HUES6 (cell line): Measurements from ENCODE around the gene CALD1.

ENCODE experiments used
- H3K27ac ChIP-seq: 2 replicates; pipeline ENCODE4 v1.7.0; 2013; ENCODE audit warnings: low read depth, mild to moderate bottlenecking, low read length, inconsistent platforms
- H3K27me3 ChIP-seq: 2 replicates; pipeline ENCODE4 v1.6.1; 2013; ENCODE audit warnings: low read length; ENCODE audit not compliant: control insufficient read depth, insufficient read depth
- H3K36me3 ChIP-seq: 2 replicates; pipeline ENCODE4 v1.6.1; 2013; ENCODE audit warnings: low read length; ENCODE audit not compliant: control insufficient read depth, insufficient read depth
- H3K4me1 ChIP-seq: 2 replicates; pipeline ENCODE4 v1.6.1; 2013; ENCODE audit warnings: low read length; ENCODE audit not compliant: control insufficient read depth, insufficient read depth
- H3K4me3 ChIP-seq: 2 replicates; pipeline ENCODE4 v1.5.1; 2013; ENCODE audit warnings: low read depth, low read length
- H3K9ac ChIP-seq: one replicate; pipeline ENCODE4 v1.6.1; 2013; ENCODE audit warnings: mild to moderate bottlenecking, low read length
- H3K9me3 ChIP-seq: 2 replicates; pipeline ENCODE4 v1.6.1; 2013; ENCODE audit warnings: low read depth, low read length; ENCODE audit not compliant: control insufficient read depth, insufficient read depth

The CALD1 gene

GRCh38 chr7:134811765-134812164, 32.3 kb downstream of the CALD1 start:
- Histone ChIP-seq H3K27me3 (no peaks in the 10 kb centered on the region), H3K4me1 (0 out of 2 replicates have a peak, but pooled peaks cover 7% of the 10 kb centered on the region), H3K9ac (no peak overlapping the region), H3K27ac (no peak overlapping the region), H3K4me3 (no peak overlapping the region), H3K36me3 (peaks cover 41% of the 10 kb centered on the region), H3K9me3 (no peaks in the 10 kb centered on the region)

- no peaks in the 10 kb centered on the region for H3K4me1 ChIP-seq
- H3K9me3 ChIP-seq: no peaks in the 10 kb centered on the region
- no peaks in the 10 kb centered on the region for H3K27me3 ChIP-seq
- H3K4me3 ChIP-seq: no peak overlapping the region
- H3K9ac ChIP-seq: no peak overlapping the region
- H3K27ac ChIP-seq: no peak overlapping the region
- peaks cover 44% of the 10 kb centered on the region for H3K36me3 ChIP-seq
These were observed 34.4 kb downstream of the CALD1 start for GRCh38 chr7:134813663-134814396.

- Histone ChIP-seq H3K9ac (no peak overlapping the region), H3K4me3 (no peak overlapping the region), H3K9me3 (no peaks in the 10 kb centered on the region), H3K27me3 (no peaks in the 10 kb centered on the region), H3K4me1 (no peaks in the 10 kb centered on the region), H3K27ac (no peak overlapping the region), H3K36me3 (peaks cover 49% of the 10 kb centered on the region)
These were observed 35.4 kb downstream of the CALD1 start for GRCh38 chr7:134814730-134815364.

- Histone ChIP-seq H3K9ac (no peak overlapping the region), H3K9me3 (no peaks in the 10 kb centered on the region), H3K27ac (no peak overlapping the region), H3K4me1 (no peaks in the 10 kb centered on the region), H3K4me3 (no peak overlapping the region), H3K27me3 (no peaks in the 10 kb centered on the region), H3K36me3 (peaks cover 35% of the 10 kb centered on the region)
These were observed 39.3 kb downstream of the CALD1 start for GRCh38 chr7:134818613-134819345.

- H3K36me3 ChIP-seq: peaks cover 31% of the 10 kb centered on the region
- no peak overlapping the region for H3K27ac ChIP-seq
These were observed 40.0 kb downstream of the CALD1 start for GRCh38 chr7:134819401-134819800.

GRCh38 chr7:134820295-134820694, 40.9 kb downstream of the CALD1 start:
- no peak overlapping the region for H3K9ac ChIP-seq
- no peak overlapping the region for H3K27ac ChIP-seq
- no peak overlapping the region for H3K4me3 ChIP-seq
- no peaks in the 10 kb centered on the region for H3K27me3 ChIP-seq
- no peaks in the 10 kb centered on the region for H3K9me3 ChIP-seq
- H3K36me3 ChIP-seq: peaks cover 23% of the 10 kb centered on the region
- no peaks in the 10 kb centered on the region for H3K4me1 ChIP-seq

More at GRCh38 chr7:134819401-134819800, 40.0 kb downstream of the CALD1 start:
- Histone ChIP-seq H3K9me3 (no peaks in the 10 kb centered on the region), H3K27me3 (no peaks in the 10 kb centered on the region), H3K9ac (no peak overlapping the region), H3K4me1 (no peaks in the 10 kb centered on the region), H3K4me3 (no peak overlapping the region)

- Histone ChIP-seq H3K36me3 (peaks cover 22% of the 10 kb centered on the region), H3K4me3 (no peak overlapping the region), H3K27ac (no peak overlapping the region), H3K9ac (no peak overlapping the region), H3K27me3 (no peaks in the 10 kb centered on the region), H3K9me3 (no peaks in the 10 kb centered on the region), H3K4me1 (no peaks in the 10 kb centered on the region)
These were observed 41.3 kb downstream of the CALD1 start for GRCh38 chr7:134820778-134821177.

GRCh38 chr7:134823400-134823799, 44.0 kb downstream of the CALD1 start:
- no peaks in the 10 kb centered on the region for H3K9me3 ChIP-seq
- H3K4me1 ChIP-seq: no peaks in the 10 kb centered on the region
- peaks cover 15% of the 10 kb centered on the region for H3K36me3 ChIP-seq
- no peak overlapping the region for H3K27ac ChIP-seq
- H3K4me3 ChIP-seq: no peak overlapping the region
- H3K9ac ChIP-seq: no peak overlapping the region
- H3K27me3 ChIP-seq: no peaks in the 10 kb centered on the region

- no peak overlapping the region for H3K9ac ChIP-seq
- no peaks in the 10 kb centered on the region for H3K4me1 ChIP-seq
- H3K27me3 ChIP-seq: no peaks in the 10 kb centered on the region
- H3K36me3 ChIP-seq: no peaks in the 10 kb centered on the region
- no peak overlapping the region for H3K27ac ChIP-seq
- H3K4me3 ChIP-seq: no peak overlapping the region
- no peaks in the 10 kb centered on the region for H3K9me3 ChIP-seq
These were observed 46.2 kb downstream of the CALD1 start for GRCh38 chr7:134825666-134826065.

- no peak overlapping the region for H3K4me3 ChIP-seq
- no peaks in the 10 kb centered on the region for H3K27me3 ChIP-seq
- no peaks in the 10 kb centered on the region for H3K36me3 ChIP-seq
- H3K9ac ChIP-seq: no peak overlapping the region
- H3K9me3 ChIP-seq: no peaks in the 10 kb centered on the region
- H3K27ac ChIP-seq: no peak overlapping the region
- no peaks in the 10 kb centered on the region for H3K4me1 ChIP-seq
These were observed 46.7 kb downstream of the CALD1 start for GRCh38 chr7:134826105-134826504.

GRCh38 chr7:134827436-134827835, 48.0 kb downstream of the CALD1 start:
- H3K27me3 ChIP-seq: no peaks in the 10 kb centered on the region
- no peaks in the 10 kb centered on the region for H3K36me3 ChIP-seq
- no peaks in the 10 kb centered on the region for H3K9me3 ChIP-seq
- H3K4me3 ChIP-seq: no peak overlapping the region
- no peak overlapping the region for H3K27ac ChIP-seq
- no peak overlapping the region for H3K9ac ChIP-seq
- H3K4me1 ChIP-seq: no peaks in the 10 kb centered on the region
